GM23338 (cell line): Measurements from ENCODE around the gene SLC39A13. TPM values are rescaled to one million over a fixed set of nuclear protein-coding genes. Genes with fewer than 3 reads are reported as not detected.

Experiments used
- ATAC-seq: fragments of 200-7000 bp; cut with Tn5 transposase; 3 replicates; pipeline ENCODE4 v1.9.1; 2020
- DNase-seq: peaks from one replicate; pipeline ENCODE4 v3.0.0-alpha.2; 2015; ENCODE audit warnings: low spot score
- H2AFZ ChIP-seq: fragments of 200-600 bp; sonication (generic); 2 replicates; pipeline ENCODE4 v1.8.0; 2016; ENCODE audit warnings: antibody characterized with exemption, mild to moderate bottlenecking, moderate library complexity
- H3F3A ChIP-seq: fragments of 200-600 bp; sonication (generic); replicated peaks from 2 replicates; pipeline ENCODE4 v1.8.0; 2017; ENCODE audit warnings: antibody characterized with exemption, mixed run types, low read depth
- H3K27ac ChIP-seq: fragments of 200-600 bp; sonication (generic); 2 replicates; pipeline ENCODE4 v1.6.1; 2016; ENCODE audit warnings: low read depth
- H3K27me3 ChIP-seq: fragments of 200-600 bp; sonication (generic); 2 replicates; pipeline ENCODE4 v1.8.0; 2016; ENCODE audit warnings: mild to moderate bottlenecking, mixed run types, moderate library complexity; ENCODE audit not compliant: insufficient read depth
- H3K36me3 ChIP-seq: fragments of 200-600 bp; sonication (generic); 2 replicates; pipeline ENCODE4 v1.8.0; 2016; ENCODE audit warnings: mild to moderate bottlenecking; ENCODE audit not compliant: insufficient read depth
- H3K4me1 ChIP-seq: fragments of 200-600 bp; sonication (generic); 2 replicates; pipeline ENCODE4 v1.8.0; 2016; ENCODE audit warnings: mild to moderate bottlenecking, moderate library complexity; ENCODE audit not compliant: insufficient read depth
- H3K4me2 ChIP-seq: fragments of 200-600 bp; sonication (generic); 2 replicates; pipeline ENCODE4 v1.7.1; 2017; ENCODE audit warnings: mixed run types
- H3K4me3 ChIP-seq: fragments of 200-600 bp; sonication (generic); 2 replicates; pipeline ENCODE4 v1.6.1; 2016; ENCODE audit warnings: mixed run types
- H3K79me2 ChIP-seq: fragments of 200-600 bp; sonication (generic); replicated peaks from 2 replicates; pipeline ENCODE4 v1.8.0; 2017; ENCODE audit warnings: mild to moderate bottlenecking; ENCODE audit not compliant: insufficient read depth
- H3K9me2 ChIP-seq: fragments of 200-600 bp; sonication (generic); 2 replicates; pipeline ENCODE4 v1.8.0; 2017; ENCODE audit not compliant: insufficient read depth
- H4K20me1 ChIP-seq: fragments of 200-600 bp; sonication (generic); replicated peaks from 2 replicates; pipeline ENCODE4 v1.8.0; 2017; ENCODE audit warnings: mild to moderate bottlenecking; ENCODE audit not compliant: insufficient read depth
- H3K27ac Mint-ChIP-seq: 2 replicates; pipeline ENCODE4 v1.8.0; 2020; ENCODE audit warnings: inconsistent platforms, mild to moderate bottlenecking, moderate library complexity, mixed read lengths
- H3K27me3 Mint-ChIP-seq: 3 replicates; pipeline ENCODE4 v1.8.0; 2022; ENCODE audit warnings: low read depth, mild to moderate bottlenecking, moderate library complexity, mixed read lengths, inconsistent platforms; ENCODE audit not compliant: insufficient read depth, poor library complexity
- H3K36me3 Mint-ChIP-seq: 3 replicates; pipeline ENCODE4 v1.8.0; 2021; ENCODE audit warnings: low read depth, mild to moderate bottlenecking, inconsistent platforms, moderate library complexity, mixed read lengths
- H3K4me1 Mint-ChIP-seq: 3 replicates; pipeline ENCODE4 v1.8.0; 2020; ENCODE audit warnings: mild to moderate bottlenecking, inconsistent platforms, mixed read lengths
- H3K4me3 Mint-ChIP-seq: 3 replicates; pipeline ENCODE4 v1.8.0; 2021; ENCODE audit warnings: moderate library complexity, mild to moderate bottlenecking, inconsistent platforms, mixed read lengths
- H3K9me3 Mint-ChIP-seq: 3 replicates; pipeline ENCODE4 v1.8.0; 2020; ENCODE audit warnings: moderate library complexity, mild to moderate bottlenecking, inconsistent platforms, mixed read lengths
- CREB1 ChIP-seq: fragments of 250-450 bp; sonication (Bioruptor Pico); IDR thresholded peaks from 2 replicates; pipeline ENCODE4 v1.5.0; 2020; ENCODE audit warnings: low read depth, mild to moderate bottlenecking, moderate library complexity
- EZH2 ChIP-seq: fragments of 200-600 bp; sonication (generic); IDR thresholded peaks from one replicate; pipeline ENCODE4 v1.8.0; 2017; ENCODE audit warnings: antibody characterized with exemption, mild to moderate bottlenecking, low read depth; ENCODE audit not compliant: unreplicated experiment
- EZH2phosphoT487 ChIP-seq: fragments of 200-600 bp; sonication (generic); IDR thresholded peaks from one replicate; pipeline ENCODE4 v1.8.1; 2018; ENCODE audit warnings: antibody characterized with exemption; ENCODE audit not compliant: unreplicated experiment
- JUNB ChIP-seq: IDR thresholded peaks from one replicate; pipeline ENCODE4 v1.6.1; 2016; ENCODE audit warnings: antibody characterized with exemption; ENCODE audit not compliant: unreplicated experiment
- STAT1 ChIP-seq: IDR thresholded peaks from one replicate; pipeline ENCODE4 v1.6.1; 2016; ENCODE audit warnings: antibody characterized with exemption; ENCODE audit not compliant: unreplicated experiment
- ZNF114 ChIP-seq: fragments of 250-450 bp; sonication (Bioruptor Pico); IDR thresholded peaks from 2 replicates; pipeline ENCODE4 v1.5.0; 2020; ENCODE audit warnings: mild to moderate bottlenecking, moderate library complexity
- ZNF331 ChIP-seq: fragments of 250-450 bp; sonication (Bioruptor Pico); IDR thresholded peaks from 2 replicates; pipeline ENCODE4 v1.5.0; 2020; ENCODE audit warnings: low read depth, mild to moderate bottlenecking, moderate library complexity
- polyA plus RNA-seq: library from polyadenylated mRNA; unstranded; fragments of >200 nt; fragmentation: Nextera tagmentation; extraction: Ambion mirVana; gene quantifications from 2 replicates; pipeline ENCODE4 v1.2.1, GENCODE V29; 2016
- total RNA-seq: library from RNA; depleted of rRNA; stranded (reverse); fragments of >200 nt; shearing (Covaris generic); gene quantifications from 2 replicates; pipeline ENCODE4 v1.2.3, GENCODE V29; 2014
- TF ChIP-seq, protein P1 (sequence below): fragments of 250-450 bp; sonication (Bioruptor Pico); IDR thresholded peaks from 2 replicates; pipeline ENCODE4 v1.5.0; 2020; ENCODE audit warnings: mild to moderate bottlenecking, moderate library complexity
- TF ChIP-seq, protein P2 (sequence below): IDR thresholded peaks from one replicate; pipeline ENCODE4 v1.6.1; 2018; ENCODE audit warnings: antibody characterized with exemption; ENCODE audit not compliant: unreplicated experiment
- TF ChIP-seq, protein P3 (sequence below), 2 experiments: fragments of 200-600 bp in 1 of 2; sonication (generic) in 1 of 2; conservative IDR thresholded peaks; 2 replicates each; pipeline versions ENCODE4 v1.5.1 to v1.6.1; 2016 to 2017; ENCODE audit warnings: antibody characterized with exemption in 2 of 2, low read depth in 2 of 2, mild to moderate bottlenecking in 2 of 2, moderate library complexity in 1 of 2

Gene SLC39A13
- total and polyA plus RNA-seq, 2 experiments from 2014 or later: 15.8 to 32.7 TPM

- DNase-seq (no peak), ATAC-seq (no peak)
- Histone ChIP-seq H3F3A (no peaks in the 10 kb centered on the region), H3K4me3 (no peak overlapping the region), H3K4me1 (no peaks in the 10 kb centered on the region), H3K79me2 (no peaks in the 10 kb centered on the region), H2AFZ (no peak overlapping the region), H3K27me3 (no peaks in the 10 kb centered on the region), H3K27ac (no peak overlapping the region), H3K9me2 (no peaks in the 10 kb centered on the region), H4K20me1 (no peaks in the 10 kb centered on the region), H3K36me3 (no peaks in the 10 kb centered on the region), H3K4me2 (no peak overlapping the region)
- H3K4me3 Mint-ChIP-seq: no peak overlapping the region
- TF ChIP-seq EZH2phosphoT487: no peak
- TF ChIP-seq, protein P1, sequence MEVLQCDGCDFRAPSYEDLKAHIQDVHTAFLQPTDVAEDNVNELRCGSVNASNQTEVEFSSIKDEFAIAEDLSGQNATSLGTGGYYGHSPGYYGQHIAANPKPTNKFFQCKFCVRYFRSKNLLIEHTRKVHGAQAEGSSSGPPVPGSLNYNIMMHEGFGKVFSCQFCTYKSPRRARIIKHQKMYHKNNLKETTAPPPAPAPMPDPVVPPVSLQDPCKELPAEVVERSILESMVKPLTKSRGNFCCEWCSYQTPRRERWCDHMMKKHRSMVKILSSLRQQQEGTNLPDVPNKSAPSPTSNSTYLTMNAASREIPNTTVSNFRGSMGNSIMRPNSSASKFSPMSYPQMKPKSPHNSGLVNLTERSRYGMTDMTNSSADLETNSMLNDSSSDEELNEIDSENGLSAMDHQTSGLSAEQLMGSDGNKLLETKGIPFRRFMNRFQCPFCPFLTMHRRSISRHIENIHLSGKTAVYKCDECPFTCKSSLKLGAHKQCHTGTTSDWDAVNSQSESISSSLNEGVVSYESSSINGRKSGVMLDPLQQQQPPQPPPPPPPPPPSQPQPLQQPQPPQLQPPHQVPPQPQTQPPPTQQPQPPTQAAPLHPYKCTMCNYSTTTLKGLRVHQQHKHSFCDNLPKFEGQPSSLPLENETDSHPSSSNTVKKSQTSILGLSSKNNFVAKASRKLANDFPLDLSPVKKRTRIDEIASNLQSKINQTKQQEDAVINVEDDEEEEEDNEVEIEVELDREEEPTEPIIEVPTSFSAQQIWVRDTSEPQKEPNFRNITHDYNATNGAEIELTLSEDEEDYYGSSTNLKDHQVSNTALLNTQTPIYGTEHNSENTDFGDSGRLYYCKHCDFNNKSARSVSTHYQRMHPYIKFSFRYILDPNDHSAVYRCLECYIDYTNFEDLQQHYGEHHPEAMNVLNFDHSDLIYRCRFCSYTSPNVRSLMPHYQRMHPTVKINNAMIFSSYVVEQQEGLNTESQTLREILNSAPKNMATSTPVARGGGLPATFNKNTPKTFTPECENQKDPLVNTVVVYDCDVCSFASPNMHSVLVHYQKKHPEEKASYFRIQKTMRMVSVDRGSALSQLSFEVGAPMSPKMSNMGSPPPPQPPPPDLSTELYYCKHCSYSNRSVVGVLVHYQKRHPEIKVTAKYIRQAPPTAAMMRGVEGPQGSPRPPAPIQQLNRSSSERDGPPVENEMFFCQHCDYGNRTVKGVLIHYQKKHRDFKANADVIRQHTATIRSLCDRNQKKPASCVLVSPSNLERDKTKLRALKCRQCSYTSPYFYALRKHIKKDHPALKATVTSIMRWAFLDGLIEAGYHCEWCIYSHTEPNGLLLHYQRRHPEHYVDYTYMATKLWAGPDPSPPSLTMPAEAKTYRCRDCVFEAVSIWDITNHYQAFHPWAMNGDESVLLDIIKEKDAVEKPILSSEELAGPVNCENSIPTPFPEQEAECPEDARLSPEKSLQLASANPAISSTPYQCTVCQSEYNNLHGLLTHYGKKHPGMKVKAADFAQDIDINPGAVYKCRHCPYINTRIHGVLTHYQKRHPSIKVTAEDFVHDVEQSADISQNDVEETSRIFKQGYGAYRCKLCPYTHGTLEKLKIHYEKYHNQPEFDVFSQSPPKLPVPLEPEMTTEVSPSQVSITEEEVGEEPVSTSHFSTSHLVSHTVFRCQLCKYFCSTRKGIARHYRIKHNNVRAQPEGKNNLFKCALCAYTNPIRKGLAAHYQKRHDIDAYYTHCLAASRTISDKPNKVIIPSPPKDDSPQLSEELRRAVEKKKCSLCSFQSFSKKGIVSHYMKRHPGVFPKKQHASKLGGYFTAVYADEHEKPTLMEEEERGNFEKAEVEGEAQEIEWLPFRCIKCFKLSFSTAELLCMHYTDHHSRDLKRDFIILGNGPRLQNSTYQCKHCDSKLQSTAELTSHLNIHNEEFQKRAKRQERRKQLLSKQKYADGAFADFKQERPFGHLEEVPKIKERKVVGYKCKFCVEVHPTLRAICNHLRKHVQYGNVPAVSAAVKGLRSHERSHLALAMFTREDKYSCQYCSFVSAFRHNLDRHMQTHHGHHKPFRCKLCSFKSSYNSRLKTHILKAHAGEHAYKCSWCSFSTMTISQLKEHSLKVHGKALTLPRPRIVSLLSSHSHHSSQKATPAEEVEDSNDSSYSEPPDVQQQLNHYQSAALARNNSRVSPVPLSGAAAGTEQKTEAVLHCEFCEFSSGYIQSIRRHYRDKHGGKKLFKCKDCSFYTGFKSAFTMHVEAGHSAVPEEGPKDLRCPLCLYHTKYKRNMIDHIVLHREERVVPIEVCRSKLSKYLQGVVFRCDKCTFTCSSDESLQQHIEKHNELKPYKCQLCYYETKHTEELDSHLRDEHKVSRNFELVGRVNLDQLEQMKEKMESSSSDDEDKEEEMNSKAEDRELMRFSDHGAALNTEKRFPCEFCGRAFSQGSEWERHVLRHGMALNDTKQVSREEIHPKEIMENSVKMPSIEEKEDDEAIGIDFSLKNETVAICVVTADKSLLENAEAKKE (CRISPR knock-in tag): no peak
- H3K9me3 Mint-ChIP-seq: no peaks in the 10 kb centered on the region
- no peaks in the 10 kb centered on the region for H3K4me1 Mint-ChIP-seq
- H3K36me3 Mint-ChIP-seq: no peaks in the 10 kb centered on the region
- no peaks in the 10 kb centered on the region for H3K27me3 Mint-ChIP-seq
- H3K27ac Mint-ChIP-seq: no peak overlapping the region
Measured at GRCh38 chr11:47441421-47441820, 33.0 kb downstream of the SLC39A13 start.

- ATAC-seq: no peak
- H3K27me3 Mint-ChIP-seq: no peaks in the 10 kb centered on the region
- H3K4me2 ChIP-seq: no peak overlapping the region
- no peaks in the 10 kb centered on the region for H3K27me3 ChIP-seq
- no peaks in the 10 kb centered on the region for H3K36me3 Mint-ChIP-seq
- H3K4me3 ChIP-seq: no peak overlapping the region
- H3F3A ChIP-seq: no peaks in the 10 kb centered on the region
- no peaks in the 10 kb centered on the region for H3K9me2 ChIP-seq
- H4K20me1 ChIP-seq: no peaks in the 10 kb centered on the region
- H2AFZ ChIP-seq: no peak overlapping the region
- no peaks in the 10 kb centered on the region for H3K4me1 ChIP-seq
- H3K9me3 Mint-ChIP-seq: no peaks in the 10 kb centered on the region
- no peaks in the 10 kb centered on the region for H3K36me3 ChIP-seq
- no peaks in the 10 kb centered on the region for H3K79me2 ChIP-seq
- no peak for DNase-seq
- H3K4me1 Mint-ChIP-seq: no peaks in the 10 kb centered on the region
- no peak overlapping the region for H3K27ac ChIP-seq
- no peak overlapping the region for H3K27ac Mint-ChIP-seq
- no peak overlapping the region for H3K4me3 Mint-ChIP-seq
- TF ChIP-seq ZNF114: no peak
- no peak for TF ChIP-seq STAT1
- TF ChIP-seq JUNB: no peak
- no peak for TF ChIP-seq EZH2
- TF ChIP-seq, protein P2, sequence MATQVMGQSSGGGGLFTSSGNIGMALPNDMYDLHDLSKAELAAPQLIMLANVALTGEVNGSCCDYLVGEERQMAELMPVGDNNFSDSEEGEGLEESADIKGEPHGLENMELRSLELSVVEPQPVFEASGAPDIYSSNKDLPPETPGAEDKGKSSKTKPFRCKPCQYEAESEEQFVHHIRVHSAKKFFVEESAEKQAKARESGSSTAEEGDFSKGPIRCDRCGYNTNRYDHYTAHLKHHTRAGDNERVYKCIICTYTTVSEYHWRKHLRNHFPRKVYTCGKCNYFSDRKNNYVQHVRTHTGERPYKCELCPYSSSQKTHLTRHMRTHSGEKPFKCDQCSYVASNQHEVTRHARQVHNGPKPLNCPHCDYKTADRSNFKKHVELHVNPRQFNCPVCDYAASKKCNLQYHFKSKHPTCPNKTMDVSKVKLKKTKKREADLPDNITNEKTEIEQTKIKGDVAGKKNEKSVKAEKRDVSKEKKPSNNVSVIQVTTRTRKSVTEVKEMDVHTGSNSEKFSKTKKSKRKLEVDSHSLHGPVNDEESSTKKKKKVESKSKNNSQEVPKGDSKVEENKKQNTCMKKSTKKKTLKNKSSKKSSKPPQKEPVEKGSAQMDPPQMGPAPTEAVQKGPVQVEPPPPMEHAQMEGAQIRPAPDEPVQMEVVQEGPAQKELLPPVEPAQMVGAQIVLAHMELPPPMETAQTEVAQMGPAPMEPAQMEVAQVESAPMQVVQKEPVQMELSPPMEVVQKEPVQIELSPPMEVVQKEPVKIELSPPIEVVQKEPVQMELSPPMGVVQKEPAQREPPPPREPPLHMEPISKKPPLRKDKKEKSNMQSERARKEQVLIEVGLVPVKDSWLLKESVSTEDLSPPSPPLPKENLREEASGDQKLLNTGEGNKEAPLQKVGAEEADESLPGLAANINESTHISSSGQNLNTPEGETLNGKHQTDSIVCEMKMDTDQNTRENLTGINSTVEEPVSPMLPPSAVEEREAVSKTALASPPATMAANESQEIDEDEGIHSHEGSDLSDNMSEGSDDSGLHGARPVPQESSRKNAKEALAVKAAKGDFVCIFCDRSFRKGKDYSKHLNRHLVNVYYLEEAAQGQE: no peak
- TF ChIP-seq, protein P3, sequence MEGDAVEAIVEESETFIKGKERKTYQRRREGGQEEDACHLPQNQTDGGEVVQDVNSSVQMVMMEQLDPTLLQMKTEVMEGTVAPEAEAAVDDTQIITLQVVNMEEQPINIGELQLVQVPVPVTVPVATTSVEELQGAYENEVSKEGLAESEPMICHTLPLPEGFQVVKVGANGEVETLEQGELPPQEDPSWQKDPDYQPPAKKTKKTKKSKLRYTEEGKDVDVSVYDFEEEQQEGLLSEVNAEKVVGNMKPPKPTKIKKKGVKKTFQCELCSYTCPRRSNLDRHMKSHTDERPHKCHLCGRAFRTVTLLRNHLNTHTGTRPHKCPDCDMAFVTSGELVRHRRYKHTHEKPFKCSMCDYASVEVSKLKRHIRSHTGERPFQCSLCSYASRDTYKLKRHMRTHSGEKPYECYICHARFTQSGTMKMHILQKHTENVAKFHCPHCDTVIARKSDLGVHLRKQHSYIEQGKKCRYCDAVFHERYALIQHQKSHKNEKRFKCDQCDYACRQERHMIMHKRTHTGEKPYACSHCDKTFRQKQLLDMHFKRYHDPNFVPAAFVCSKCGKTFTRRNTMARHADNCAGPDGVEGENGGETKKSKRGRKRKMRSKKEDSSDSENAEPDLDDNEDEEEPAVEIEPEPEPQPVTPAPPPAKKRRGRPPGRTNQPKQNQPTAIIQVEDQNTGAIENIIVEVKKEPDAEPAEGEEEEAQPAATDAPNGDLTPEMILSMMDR (conservative IDR thresholded peaks at IDR 0.05; ENCODE audit: low read depth in 2 of 2): no peak
- TF ChIP-seq CREB1 (CRISPR knock-in tag): no peak
- no peak for TF ChIP-seq ZNF331
Measured at GRCh38 chr11:47442514-47442913, 34.1 kb downstream of the SLC39A13 start.
